GM21526 (cell line): ENCODE results near the gene GALNT14.

Source experiments
- ATAC-seq: cut with Tn5 transposase; IDR thresholded peaks from one replicate; pipeline ENCODE4 v1.9.1; 2021; ENCODE audit warnings: moderate library complexity; ENCODE audit not compliant: unreplicated experiment, low FRiP score

Gene GALNT14

DNA sequence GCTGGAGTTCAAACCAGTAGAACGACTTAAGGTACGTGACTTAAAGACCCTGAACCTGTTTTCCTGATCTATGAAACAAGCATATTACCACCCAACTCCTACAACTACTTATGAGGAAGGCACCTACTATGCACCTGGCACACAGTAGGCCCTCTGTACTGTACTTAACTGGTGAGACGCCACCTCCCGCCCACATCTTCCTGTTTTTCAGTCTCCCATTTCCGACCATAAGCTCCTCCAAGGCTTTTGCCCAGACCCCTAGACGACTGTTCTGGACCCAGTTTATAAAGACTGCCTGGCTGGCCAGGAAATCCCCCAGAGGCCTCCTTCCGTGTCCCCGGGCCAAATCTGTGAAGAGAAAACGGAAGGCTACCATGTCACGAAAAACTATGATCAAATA, 1.5 kb downstream of the GALNT14 start:
- ATAC-seq, result no peak

DNA sequence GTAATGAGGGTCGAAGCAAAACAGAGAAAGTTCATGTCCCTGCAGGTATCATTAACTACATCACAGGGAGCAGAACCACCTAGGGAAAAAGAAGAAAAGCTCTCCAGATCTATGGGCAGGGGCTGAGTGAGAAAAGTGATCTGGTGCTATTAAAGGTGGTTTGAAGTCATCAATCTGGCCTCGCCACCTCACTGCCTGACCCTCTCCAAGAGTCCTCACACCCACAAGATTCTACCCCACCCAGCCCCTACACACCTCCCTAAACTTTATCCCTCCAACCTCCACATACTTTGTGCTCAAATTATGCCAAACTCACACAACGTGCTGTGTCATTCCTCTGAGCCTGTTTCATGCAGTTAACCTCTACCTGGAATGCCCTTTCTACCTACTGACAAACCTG, 2.2 kb downstream of the GALNT14 start:
- ATAC-seq, result no peak

DNA sequence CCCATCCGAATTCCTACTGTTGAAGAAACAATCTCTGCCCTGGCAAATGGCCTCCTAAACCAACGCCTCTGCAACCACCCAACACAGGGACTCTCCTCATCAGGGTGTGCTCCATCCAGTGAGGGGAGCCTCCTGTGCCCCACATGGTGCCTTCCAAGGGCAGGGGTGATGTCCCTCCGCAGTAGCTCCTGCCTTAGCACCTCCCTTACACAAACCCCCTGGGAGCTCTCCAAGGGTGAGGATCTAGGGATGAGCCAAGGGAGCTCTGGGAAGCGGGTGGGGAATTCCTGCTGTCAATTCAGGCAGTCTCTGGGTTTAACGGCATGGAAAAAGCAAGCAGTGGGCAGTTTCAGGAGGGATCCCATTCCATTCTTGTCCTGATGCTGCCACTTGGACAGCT, 3.8 kb downstream of the GALNT14 start:
- no peak for ATAC-seq

DNA sequence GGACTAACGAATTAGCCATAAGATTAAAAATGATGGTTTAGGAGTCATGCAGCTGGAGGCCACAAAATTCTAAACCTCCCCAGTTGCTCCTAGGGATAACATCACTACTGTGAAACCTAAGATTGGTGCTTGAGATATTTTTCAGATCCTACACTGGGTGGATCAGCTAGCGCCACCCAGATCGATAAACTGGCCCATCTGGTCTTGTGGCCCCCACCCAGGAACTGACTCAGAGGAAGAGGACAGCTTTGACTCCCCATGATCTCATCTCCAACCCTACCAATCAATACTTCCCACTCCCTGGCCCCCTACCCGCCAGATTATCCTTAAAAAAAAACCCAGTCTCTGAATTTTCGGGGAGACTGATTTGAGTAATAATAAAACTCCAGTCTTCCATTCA, 5.5 kb downstream of the GALNT14 start:
- ATAC-seq, result no peak

DNA sequence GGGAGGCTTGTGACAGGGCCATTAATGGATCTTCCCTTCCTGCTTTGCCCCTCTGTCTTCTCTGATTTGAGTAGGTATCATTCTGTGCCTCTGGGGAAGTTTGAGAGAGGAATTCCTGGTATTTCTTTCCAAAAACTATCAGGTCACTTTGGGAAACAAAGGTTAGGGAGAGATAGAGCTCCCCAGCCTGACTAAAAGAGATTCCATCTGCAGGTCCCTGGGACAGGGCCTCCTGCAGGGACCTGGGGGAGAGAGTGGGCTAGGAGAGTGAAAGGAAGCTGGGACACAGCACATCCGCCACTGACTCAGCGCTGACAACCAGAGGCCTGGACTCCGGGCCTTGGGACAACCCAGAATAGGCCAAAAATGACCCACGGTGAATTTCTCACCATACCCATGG, 6.4 kb downstream of the GALNT14 start:
- no peak for ATAC-seq

DNA sequence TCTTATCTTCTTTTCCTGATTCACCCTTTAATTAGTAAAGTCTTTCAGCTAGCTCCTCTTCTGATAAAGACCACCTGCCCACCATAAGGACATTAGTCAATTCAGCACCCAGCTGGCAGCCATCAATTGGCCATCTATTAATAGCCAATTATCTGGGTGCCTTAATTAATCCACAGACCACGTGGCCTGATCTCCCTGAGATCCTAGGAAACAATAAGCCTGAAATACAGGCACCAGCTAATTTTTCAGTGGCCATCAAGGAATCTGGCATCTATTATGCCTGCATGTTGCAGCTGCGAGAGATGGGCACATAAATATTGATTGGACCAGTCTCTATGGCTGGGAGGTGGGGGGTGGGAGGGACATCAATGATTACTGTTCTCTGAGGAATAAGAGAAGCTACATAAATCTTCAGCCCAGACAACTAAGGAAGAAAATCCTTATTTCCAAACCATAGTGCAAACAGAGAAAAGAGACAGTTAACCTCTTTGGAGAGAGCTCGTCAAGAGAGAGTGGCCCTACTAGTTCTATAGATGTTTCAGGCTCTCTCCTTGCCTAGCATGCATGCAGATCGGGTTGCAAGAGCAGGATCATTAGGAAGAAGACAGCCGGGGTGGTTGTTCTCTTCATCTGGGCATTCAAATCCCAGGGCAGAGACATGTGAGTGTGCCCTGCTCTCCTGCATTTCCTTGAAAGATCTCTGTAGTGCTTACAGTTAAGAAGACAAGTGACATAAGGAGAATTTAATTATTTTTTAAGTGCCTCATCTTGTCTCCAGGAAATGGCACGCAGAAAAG, 8.7 kb downstream of the GALNT14 start:
- ATAC-seq, result no peak

DNA sequence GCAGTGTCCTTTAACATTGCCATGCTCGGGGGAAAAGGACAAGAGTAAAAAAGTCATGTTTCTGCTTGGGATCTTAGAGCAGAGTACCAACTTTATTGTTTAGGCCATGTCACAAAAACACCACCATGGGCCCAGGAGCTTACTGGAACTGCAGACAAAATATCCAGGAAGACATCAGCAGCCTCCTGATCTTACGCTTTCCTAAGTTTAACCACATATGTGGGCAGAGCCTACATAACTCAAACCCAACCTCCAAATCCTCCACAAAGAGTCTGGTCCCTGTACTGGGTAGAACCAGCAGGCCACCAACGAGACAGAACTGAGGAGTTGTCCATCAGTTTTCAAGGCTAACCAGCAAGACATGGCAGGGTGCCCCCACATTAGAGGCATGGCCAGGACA, 10.3 kb downstream of the GALNT14 start:
- ATAC-seq, result no peak

DNA sequence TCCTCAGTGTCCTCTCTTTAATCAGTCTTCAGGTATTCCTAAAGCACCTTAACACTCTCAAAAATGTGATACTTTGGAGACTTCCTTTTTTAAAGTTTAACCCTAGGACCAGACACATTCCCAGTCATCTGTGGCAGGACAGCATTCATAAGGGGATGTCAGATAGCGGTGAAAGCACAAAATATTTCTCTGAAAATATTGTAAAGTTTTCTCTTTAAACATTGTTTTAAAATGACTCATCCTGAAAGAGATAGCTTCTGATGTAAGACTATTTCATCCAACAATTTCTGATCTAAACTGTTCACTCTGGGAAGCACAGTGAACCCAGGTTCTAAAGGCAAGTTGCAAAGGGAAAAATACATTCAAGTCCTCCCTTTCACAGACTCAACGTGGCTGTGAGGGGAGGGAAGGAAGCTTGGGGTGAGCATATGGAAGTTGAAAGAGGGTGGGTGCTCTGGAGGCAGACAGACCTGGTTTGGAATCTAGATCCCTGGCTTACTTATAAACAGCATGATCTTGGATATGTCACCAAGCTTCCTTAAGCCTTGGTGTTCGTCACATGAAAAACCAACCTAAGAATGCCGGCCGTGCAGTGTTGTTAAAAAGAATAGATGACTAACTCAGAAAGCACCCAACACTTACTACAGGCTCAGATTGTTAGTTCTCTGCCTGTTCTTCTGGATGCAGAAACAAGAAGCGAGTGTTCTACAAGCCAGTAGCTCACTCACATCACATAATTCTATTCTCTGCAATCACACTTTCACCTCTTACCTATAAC, 12.1 kb downstream of the GALNT14 start:
- ATAC-seq, result no peak

DNA sequence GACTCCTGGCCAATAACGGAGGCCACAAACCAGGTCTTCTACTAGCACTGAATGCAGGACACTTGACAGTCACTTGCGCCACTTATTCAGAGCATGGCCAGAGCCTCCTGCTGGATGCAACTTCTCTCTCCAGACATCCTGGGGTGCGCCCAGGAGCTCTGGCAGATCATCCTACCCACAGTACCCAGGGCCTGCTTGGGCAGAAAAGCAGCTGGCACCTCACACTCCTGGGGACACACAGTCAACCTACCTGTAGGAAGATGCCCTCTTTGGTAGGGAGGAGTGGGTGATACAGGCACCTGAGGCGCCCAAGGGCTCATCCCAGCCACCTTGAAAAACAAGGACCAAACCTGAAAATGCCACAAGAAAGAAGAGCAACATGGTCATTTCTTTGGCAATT, 13.3 kb downstream of the GALNT14 start:
- no peak for ATAC-seq

DNA sequence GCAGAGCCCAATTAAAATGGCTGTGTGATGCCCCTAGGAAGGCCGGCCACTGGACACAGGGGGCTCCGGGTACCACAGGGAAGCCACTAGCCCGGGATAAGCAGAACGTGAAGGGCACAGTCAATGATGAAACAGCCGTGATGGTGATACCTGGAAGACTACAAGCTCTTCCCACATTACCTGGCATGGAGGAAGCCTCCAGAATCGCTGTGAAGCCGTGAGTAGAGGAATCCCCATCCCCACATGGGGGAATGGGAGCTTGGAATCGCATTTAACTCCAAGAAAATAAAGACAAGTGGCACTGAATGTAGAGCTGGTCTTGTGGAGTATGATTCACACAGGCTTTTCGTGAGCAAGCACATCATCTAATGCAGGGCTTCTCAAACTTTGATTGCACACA, 16.1 kb downstream of the GALNT14 start:
- no peak for ATAC-seq

DNA sequence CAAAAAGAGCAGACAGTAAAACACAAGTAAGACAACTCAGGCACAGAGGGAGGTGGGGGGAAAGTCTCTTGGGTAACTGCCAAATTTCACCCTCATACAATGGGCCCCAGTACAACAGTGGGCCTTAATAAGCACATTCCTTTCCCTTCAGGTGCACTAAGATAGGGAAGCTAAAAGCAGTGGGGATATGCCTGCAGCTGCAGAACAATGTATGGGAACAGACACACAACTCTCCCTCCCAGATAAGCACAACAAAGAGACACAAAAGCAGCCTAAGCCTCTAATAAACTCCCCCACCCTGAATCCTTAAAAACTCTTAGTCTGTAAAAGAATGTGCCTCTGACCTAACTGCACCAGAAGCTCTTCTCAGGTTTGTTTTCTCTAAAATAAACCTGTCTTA, 24.5 kb downstream of the GALNT14 start:
- no peak for ATAC-seq

DNA sequence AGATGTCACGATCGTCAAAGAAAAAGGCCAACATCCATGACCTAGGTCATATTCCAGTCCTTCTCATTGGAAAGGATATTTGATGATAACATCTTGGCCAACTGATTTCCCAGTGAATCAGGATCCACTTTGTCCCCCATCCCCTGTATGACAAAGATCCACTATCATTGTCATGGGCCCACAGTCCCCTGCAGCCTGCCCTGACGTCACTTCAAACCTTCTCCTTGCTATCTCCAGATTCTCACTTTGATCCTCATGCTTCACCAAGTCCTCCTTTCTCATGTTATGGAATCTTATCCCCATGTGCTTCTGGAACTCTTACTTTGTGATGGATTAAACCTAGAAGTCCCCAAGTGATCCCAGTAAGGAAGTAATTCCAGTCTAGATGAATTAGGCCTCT, 25.7 kb downstream of the GALNT14 start:
- ATAC-seq, result no peak

DNA sequence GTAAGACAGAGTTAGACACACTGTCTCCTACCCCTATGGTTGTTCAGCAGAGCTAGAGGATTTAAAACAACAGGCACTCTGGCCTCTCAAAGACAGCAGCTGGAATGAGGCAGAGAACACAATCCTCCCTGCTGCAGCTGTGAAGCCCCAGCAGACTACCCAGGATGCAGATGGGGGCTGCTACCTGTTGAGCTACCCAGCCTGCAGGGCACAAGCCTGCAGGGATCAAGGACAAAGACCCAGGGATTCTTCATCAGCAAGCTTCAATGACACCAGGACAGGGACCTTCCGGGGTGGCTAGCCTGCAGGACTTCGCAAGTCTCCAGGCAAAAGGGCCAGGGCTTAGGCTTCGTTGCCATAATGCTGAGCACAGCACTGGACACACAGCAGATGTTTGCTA, 27.2 kb downstream of the GALNT14 start:
- no peak for ATAC-seq

DNA sequence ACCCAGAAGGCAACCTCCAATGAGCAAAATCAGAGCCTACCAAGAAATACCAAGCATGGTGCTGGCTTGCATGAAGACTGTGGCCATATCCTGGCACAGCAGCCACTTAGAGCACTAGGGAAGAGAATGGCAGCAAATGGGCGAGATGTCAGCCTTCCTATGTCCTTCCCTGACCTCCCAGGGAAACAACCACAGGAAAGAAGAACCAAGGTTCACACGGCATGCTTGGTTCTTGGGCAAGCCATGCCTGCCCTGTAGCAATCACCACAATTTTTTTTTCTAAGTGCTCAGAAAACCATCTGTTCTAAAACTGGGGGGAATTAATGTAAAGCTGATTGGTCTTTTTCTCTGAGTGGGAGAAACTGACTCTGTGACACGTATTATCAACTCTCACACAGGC, 27.8 kb downstream of the GALNT14 start:
- ATAC-seq, result no peak

DNA sequence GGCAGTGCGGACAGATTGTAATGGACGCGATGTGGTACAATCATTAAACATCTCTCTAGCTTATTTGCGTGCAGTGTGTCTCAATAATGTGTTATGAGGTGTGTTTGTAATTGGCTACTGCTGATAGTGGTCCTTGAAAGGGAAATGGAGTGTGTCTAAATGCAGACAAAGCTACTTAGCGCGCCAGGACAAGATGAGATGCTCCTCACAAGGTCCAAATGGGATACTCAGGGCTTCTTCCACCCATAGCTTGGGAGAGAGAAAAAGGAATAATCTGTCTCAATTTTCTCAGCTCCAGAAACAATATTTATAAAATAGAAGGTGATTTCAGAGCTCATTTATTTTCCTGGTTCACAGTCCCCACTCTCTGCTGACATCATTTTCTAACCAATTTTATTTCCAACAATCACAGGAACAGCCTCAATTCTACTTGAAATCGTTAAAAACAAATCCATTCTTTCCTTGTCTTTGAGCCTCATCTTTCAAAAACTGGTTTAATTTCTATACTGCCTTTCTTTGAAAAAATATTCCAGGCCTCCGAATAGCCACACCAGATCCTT, 28.5 kb downstream of the GALNT14 start:
- ATAC-seq, result no peak

DNA sequence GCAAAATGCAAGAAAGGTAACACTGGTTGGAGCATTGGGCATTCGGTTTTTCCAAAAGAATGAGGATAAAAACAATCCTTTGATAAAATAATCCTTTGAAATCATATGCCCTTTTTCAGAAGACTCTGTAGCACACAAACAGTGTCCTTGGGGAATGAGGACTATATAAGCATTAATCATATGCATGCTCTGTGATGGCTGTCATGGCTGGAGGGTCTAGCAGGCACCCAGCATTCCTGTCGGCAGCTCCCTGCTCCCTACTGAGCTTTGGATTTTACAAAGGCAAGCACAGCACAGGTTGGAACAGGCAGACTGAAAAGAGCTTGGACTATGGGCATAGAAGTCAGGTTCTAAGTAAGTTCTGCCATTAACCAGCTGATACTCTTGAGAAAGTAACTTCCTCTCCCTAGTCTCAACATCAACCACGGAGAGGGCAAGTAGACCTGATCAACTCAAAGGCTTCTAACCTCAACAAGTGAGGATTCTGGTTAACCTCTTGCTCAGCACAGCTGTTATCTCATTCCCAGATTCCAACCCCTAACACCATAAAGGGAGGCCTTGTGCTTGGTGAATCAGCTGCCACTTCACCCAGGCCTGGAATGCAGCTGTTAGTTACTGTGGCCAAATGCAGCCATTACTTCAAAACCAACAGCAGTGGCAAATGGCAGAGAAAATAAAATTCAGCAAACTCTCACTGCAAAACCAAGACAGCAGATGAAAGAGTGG, 29.5 kb downstream of the GALNT14 start:
- ATAC-seq, result no peak

DNA sequence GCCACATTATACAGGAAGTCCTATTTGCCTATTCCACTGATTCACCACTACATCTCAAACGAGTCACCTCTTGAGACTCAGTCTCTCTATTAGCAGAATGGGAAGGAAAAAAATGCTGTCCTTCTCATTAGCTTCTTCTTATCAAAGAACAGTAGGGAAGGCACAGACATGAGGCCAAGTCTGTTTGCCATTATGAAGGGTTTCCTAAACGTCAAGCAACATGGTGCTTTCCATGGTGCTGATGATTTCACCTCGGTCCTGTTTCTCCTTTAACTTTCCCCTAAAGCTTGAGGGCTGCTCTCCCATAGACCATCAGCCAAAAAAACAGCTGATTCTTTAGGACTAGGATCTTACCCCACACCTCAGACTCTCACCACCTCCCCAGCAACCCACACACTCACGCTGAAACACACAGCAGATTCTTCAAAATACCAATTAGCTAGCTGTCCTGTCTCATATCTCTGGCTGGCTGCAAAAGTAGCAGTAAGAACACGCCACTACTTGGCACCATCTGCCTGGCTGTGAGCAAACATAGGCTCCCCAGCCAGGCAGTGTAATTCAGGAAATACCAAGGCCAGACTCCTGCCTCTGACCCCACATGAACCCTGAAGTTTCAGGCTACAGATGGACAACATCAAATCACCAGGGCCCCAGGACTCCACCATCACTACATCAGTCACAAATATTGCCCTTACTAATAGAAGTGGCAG, 30.5 kb downstream of the GALNT14 start:
- no peak for ATAC-seq

DNA sequence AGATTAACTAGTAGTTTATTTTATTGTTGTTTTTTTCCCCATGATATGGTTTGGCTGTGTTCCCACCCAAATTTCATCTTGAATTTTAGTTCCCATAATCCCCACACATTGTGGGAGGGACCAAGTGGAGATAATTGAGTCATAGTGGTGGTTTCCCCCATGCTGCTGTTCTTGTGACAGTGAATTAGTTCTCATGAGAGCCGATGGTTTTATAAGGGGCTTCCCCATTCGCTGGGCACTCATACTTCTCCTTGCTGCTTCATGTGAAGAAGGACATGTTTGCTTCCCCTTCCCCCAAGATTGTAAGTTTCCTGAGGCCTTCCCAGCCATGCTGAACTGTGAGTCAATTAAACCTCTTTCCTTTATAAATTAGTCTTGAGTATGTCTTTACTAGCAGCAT, 36.5 kb downstream of the GALNT14 start:
- no peak for ATAC-seq

DNA sequence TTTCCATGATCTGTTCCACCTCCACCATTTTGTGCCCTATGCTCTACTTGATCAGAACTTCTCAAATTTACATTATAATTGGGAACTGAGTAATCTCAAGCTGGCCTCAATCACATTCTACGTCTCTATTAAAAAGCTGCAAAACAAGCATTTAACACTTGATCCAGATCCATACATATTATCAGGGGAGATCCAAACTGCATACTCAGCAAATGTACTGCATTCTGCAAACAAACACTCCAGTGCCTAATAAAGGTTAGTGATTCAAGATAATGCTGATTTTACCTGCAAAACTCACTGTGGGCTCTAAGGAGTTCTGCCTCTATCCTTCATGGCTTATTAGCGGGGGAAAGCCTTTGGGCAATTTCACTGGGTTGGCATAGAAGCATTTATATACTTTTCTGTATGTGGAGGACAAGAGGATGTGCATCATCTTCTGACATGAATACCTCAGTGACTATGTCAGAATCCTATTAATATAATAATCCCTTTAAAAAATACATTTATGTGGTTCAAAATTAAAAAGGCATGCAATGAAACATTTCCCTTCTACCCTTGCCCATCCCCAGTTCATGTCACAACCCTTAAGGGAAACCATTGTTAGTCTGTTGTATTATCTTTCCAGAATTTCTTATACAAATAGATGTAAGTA, 40.2 kb downstream of the GALNT14 start:
- ATAC-seq, result no peak

DNA sequence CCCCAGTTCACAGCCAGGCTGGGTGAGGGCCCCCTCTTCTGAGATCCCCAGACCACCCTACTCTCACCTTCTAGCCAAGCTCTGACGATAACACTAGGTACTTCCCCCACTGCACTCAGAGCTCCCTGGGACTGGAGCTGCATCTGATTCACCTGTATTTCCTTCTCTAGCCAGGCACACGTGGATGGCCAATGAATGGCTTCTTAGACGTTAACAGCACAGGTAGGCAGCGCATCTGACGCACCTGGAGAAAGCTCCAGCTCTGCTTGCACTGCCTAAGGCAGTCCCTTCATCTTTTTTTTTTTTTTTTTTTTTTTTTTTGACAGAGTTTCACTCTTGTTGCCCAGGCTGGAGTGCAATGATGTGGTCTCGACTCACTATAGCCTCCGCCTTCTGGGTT, 48.1 kb downstream of the GALNT14 start:
- ATAC-seq, result no peak
